Gastrocnemius medialis (tissue), 4 donors: ENCODE measurements around the gene DIP2A.

Experiments used
- CTCF ChIP-seq, 5 experiments: fragments of 450-650 bp in 3 of 5; fragments of 200-600 bp in 2 of 5; sonication (generic) in 2 of 5; IDR thresholded peaks in 4 of 5; conservative IDR thresholded peaks in 1 of 5; 1 replicate in 4 of 5; 2 replicates in 1 of 5; pipeline ENCODE4 v1.5.1; 2016 to 2019; ENCODE audit warnings: antibody characterized with exemption in 5 of 5, mild to moderate bottlenecking in 3 of 5, moderate library complexity in 3 of 5
- POLR2A ChIP-seq, 2 donors: fragments of 450-650 bp; IDR thresholded peaks; one replicate each; pipeline ENCODE4 v1.6.1; 2017; ENCODE audit warnings: antibody characterized with exemption in 2 of 2, mild to moderate bottlenecking in 2 of 2, moderate library complexity in 2 of 2

DNA sequence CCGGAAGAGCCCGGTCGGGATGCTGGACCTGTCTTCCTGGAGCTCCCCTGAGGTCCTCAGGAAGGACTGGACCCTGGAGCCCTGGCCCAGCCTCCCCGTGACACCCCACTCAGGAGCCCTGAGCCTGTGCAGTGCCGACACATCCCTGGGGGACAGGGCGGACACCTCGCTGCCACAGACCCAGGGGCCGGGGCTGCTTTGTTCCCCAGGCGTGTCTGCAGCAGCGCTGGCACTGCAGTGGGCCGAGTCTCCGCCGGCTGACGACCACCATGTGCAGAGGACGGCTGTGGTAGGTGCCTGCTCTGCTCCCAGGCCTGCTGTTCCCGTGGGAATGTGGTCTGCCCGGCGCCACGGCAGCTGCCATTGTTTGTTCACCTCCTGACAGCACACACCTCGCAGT, 42.1 kb upstream of the DIP2A start:
- TF ChIP-seq CTCF (IDR thresholded peaks at IDR 0.05 in 4 of 5, conservative IDR thresholded peaks at IDR 0.05 in 1 of 5) (no peak), POLR2A (IDR thresholded peaks at IDR 0.05) (no peak)
